Suprapubic skin (tissue), 4 donors: ENCODE data around the gene ZNF385A.

Source experiments
- CTCF ChIP-seq, 2 donors: fragments of 200-600 bp in 1 of 2; fragments of 450-650 bp in 1 of 2; sonication (generic) in 1 of 2; IDR thresholded peaks; one replicate each; pipeline ENCODE4 v1.5.1; 2016 to 2019; ENCODE audit warnings: antibody characterized with exemption in 2 of 2, mild to moderate bottlenecking in 1 of 2, moderate library complexity in 1 of 2
- EP300 ChIP-seq: sonication (generic); formaldehyde crosslinking; IDR thresholded peaks from one replicate; pipeline ENCODE4 v1.6.1; 2017; ENCODE audit warnings: antibody characterized with exemption
- POLR2A ChIP-seq, 2 donors: fragments of 450-650 bp; IDR thresholded peaks; one replicate each; pipeline ENCODE4 v1.6.1; 2017; ENCODE audit warnings: antibody characterized with exemption in 2 of 2, mild to moderate bottlenecking in 2 of 2, moderate library complexity in 2 of 2
- POLR2AphosphoS5 ChIP-seq, 3 donors: sonication (generic); formaldehyde crosslinking; IDR thresholded peaks; one replicate each; pipeline ENCODE4 v1.6.1; 2017; ENCODE audit warnings: antibody characterized with exemption in 3 of 3

- TF ChIP-seq POLR2AphosphoS5 (IDR thresholded peaks at IDR 0.05) (no peak), CTCF (IDR thresholded peaks at IDR 0.05) (no peak), POLR2A (IDR thresholded peaks at IDR 0.05) (no peak), EP300 (no peak)
Observed at GRCh38 chr12:54338698-54339296, 45.7 kb downstream of the ZNF385A start.
